HepG2 (cell line): ENCODE measurements around the gene PDE1C. TPM values are rescaled to one million over a fixed set of nuclear protein-coding genes. Genes with fewer than 3 reads are reported as not detected.

Experiments
- ATAC-seq: fragments of 200-7000 bp; cut with Tn5 transposase; 3 replicates; pipeline ENCODE4 v1.9.1; 2020; ENCODE audit warnings: mild to moderate bottlenecking, moderate library complexity
- BruUV-seq: library from RNA; stranded (reverse); fragments of 400-500 nt; replicated peaks from 2 replicates; lab custom pipeline; 2021; lab: Mats Ljungman, UMichigan
- CTCF ChIA-PET: fragments of 300-600 bp; formaldehyde crosslinking; extraction: SDS; loops from one replicate; lab custom pipeline; 2021; ENCODE audit warnings: low total read pairs, inconsistent platforms, low intra/inter-chr PET ratio; lab: Yijun Ruan, JAX
- POLR2A ChIA-PET: fragments of 350-600 bp; sonication (Branson Sonifier 250); formaldehyde crosslinking; loops from one replicate; lab custom pipeline; 2020; ENCODE audit warnings: antibody characterized with exemption, inconsistent platforms; lab: Yijun Ruan, JAX
- DNase-seq: peaks from one replicate; pipeline ENCODE4 v3.0.0-alpha.2; 2015; ENCODE audit warnings: low spot score
- FAIRE-seq: peaks from 3 replicates; lab custom pipeline; 2011; peaks lifted over from hg19 to GRCh38; lab: Jason Lieb, UNC
- H2AFZ ChIP-seq: one replicate; pipeline ENCODE4 v1.6.1; 2011; ENCODE audit warnings: low read length, inconsistent platforms
- H3K27ac ChIP-seq: fragments of 300-600 bp; 3 replicates; pipeline ENCODE4 v1.8.0; 2011; ENCODE audit warnings: mixed run types, mild to moderate bottlenecking, mixed read lengths, low read length, inconsistent platforms; ENCODE audit not compliant: insufficient read depth; ENCODE audit errors: extremely low read length
- H3K27me3 ChIP-seq, 2 experiments: fragments of 200-600 bp in 1 of 2; 2 replicates in 1 of 2; 3 replicates in 1 of 2; pipeline versions ENCODE4 v1.6.0 to v1.8.0; 2011; ENCODE audit warnings: low read length in 2 of 2, mild to moderate bottlenecking in 2 of 2, moderate library complexity in 2 of 2, inconsistent platforms in 1 of 2; ENCODE audit not compliant: insufficient read depth in 2 of 2, control insufficient read depth in 1 of 2
- H3K36me3 ChIP-seq, 2 experiments: fragments of 200-600 bp in 1 of 2; replicated peaks in 1 of 2; 2 replicates in 1 of 2; 3 replicates in 1 of 2; pipeline versions ENCODE4 v1.5.1 to v1.8.0; 2011; ENCODE audit warnings: low read length in 2 of 2, inconsistent platforms in 1 of 2; ENCODE audit not compliant: insufficient read depth in 2 of 2, control insufficient read depth in 1 of 2
- H3K4me1 ChIP-seq: 2 replicates; pipeline ENCODE4 v1.5.1; 2012; ENCODE audit warnings: low read length, inconsistent platforms; ENCODE audit not compliant: insufficient read depth
- H3K4me2 ChIP-seq: 2 replicates; pipeline ENCODE4 v1.6.0; 2011; ENCODE audit warnings: low read depth, low read length, inconsistent platforms
- H3K4me3 ChIP-seq, 3 experiments: fragments of 200-600 bp in 1 of 3; sonication (generic), shearing (Covaris generic) in 1 of 3; replicated peaks in 1 of 3; 2 replicates each; pipeline ENCODE4 v1.5.1; 2011 to 2016; ENCODE audit warnings: low read length in 3 of 3, inconsistent platforms in 2 of 3, low read depth in 2 of 3, mild to moderate bottlenecking in 2 of 3, control low read depth in 1 of 3, mixed read lengths in 1 of 3; ENCODE audit not compliant: insufficient read depth in 1 of 3
- H3K79me2 ChIP-seq: one replicate; pipeline ENCODE4 v1.6.1; 2011; ENCODE audit warnings: low read length, inconsistent platforms; ENCODE audit not compliant: insufficient read depth
- H3K9ac ChIP-seq: 2 replicates; pipeline ENCODE4 v1.6.0; 2011; ENCODE audit warnings: mild to moderate bottlenecking, low read depth, low read length, inconsistent platforms; ENCODE audit not compliant: insufficient read depth
- H3K9me3 ChIP-seq: 2 replicates; pipeline ENCODE4 v1.5.1; 2012; ENCODE audit warnings: mild to moderate bottlenecking, low read length
- H4K20me1 ChIP-seq: 2 replicates; pipeline ENCODE4 v1.6.0; 2011; ENCODE audit warnings: inconsistent platforms, mild to moderate bottlenecking, low read length, moderate library complexity; ENCODE audit not compliant: insufficient read depth
- ELF1 ChIP-seq: sonication (generic); formaldehyde crosslinking; IDR thresholded peaks from 2 replicates; pipeline ENCODE4 v1.4.0; 2020; ENCODE audit warnings: missing genetic modification reagents
- FOXK1 ChIP-seq: sonication (generic); formaldehyde crosslinking; IDR thresholded peaks from 2 replicates; pipeline ENCODE4 v1.4.0; 2020; ENCODE audit warnings: low read depth, missing genetic modification reagents, borderline replicate concordance
- HCFC1 ChIP-seq: fragments of 150-350 bp; IDR thresholded peaks from 2 replicates; pipeline ENCODE4 v1.6.1; 2014; ENCODE audit warnings: low read depth, low read length
- YEATS2 ChIP-seq: sonication (generic); formaldehyde crosslinking; IDR thresholded peaks from 2 replicates; pipeline ENCODE4 v1.4.0; 2020; ENCODE audit warnings: missing genetic modification reagents, borderline replicate concordance
- ZNF24 ChIP-seq: fragments of 450-650 bp; IDR thresholded peaks from 2 replicates; pipeline ENCODE4 v1.6.1; 2017; ENCODE audit warnings: antibody characterized with exemption, mild to moderate bottlenecking
- ZNF337 ChIP-seq: sonication (generic); formaldehyde crosslinking; IDR thresholded peaks from 2 replicates; pipeline ENCODE4 v1.5.1; 2020; ENCODE audit warnings: missing genetic modification reagents, low read depth, mild to moderate bottlenecking, borderline replicate concordance
- ZSCAN12 ChIP-seq: sonication (generic); formaldehyde crosslinking; IDR thresholded peaks from 2 replicates; pipeline ENCODE4 v1.9.0; 2021; ENCODE audit warnings: mild to moderate bottlenecking, missing genetic modification reagents
- WGBS: methylation state at CpG from one replicate; pipeline ENCODE4 v1.1.6; 2017; ENCODE audit warnings: low lambda C conversion rate; 5-methylcytosine and 5-hydroxymethylcytosine counted together
- in situ Hi-C: cut with HindIII; loops from 2 replicates; pipeline ENCODE4 v1.10.0; 2017; ENCODE audit warnings: low pct_unique_long_range_greater_than_20kb; ENCODE audit not compliant: extremely low pct_ligation_motif_present
- intact Hi-C: fragments of 100-400 bp; cut with micrococcal nuclease; formaldehyde crosslinking; loops from one replicate; pipeline ENCODE4 v1.10.0; 2022; ENCODE audit not compliant: unreplicated experiment
- polyA plus RNA-seq, 8 experiments: library from polyadenylated mRNA; depleted of rRNA in 3 of 8; stranded (reverse) in 7 of 8; unstranded in 1 of 8; fragments of >200 nt; fragmentation: Illumina TruSeq in 4 of 8; extraction: Trizol in 4 of 8; gene quantifications; 2 replicates each; pipeline versions ENCODE4 v1.2.1 to v1.2.3, GENCODE V29; 2011 to 2016; ENCODE audit warnings: low read depth in 4 of 8, missing spikeins in 1 of 8, mixed read lengths in 1 of 8; ENCODE audit not compliant: insufficient read depth in 1 of 8
- total RNA-seq, 5 experiments: library from RNA; depleted of rRNA; stranded (reverse); fragments of >200 nt; fragmentation: Illumina TruSeq; extraction: Trizol; gene quantifications; 2 replicates each; pipeline ENCODE4 v1.2.3, GENCODE V29; 2016; ENCODE audit warnings: low read depth in 1 of 5
- TF ChIP-seq, protein P1 (sequence below): sonication (generic); formaldehyde crosslinking; IDR thresholded peaks from 2 replicates; pipeline ENCODE4 v1.5.0; 2020; ENCODE audit warnings: mild to moderate bottlenecking, missing genetic modification reagents
- TF ChIP-seq, protein P2 (sequence below): sonication (generic); formaldehyde crosslinking; IDR thresholded peaks from 2 replicates; pipeline ENCODE4 v1.4.0; 2020; ENCODE audit warnings: mild to moderate bottlenecking, missing genetic modification reagents
- TF ChIP-seq, protein P3 (sequence below): sonication (generic); formaldehyde crosslinking; IDR thresholded peaks from 2 replicates; pipeline ENCODE4 v1.8.0; 2022; ENCODE audit warnings: missing genetic modification reagents, mild to moderate bottlenecking, moderate library complexity, borderline replicate concordance

Gene PDE1C
- total and polyA plus RNA-seq, 2 of the 13 experiments (the other 11 are each of a cell fraction or from before 2014, with no cell fraction given), result not detected

DNA sequence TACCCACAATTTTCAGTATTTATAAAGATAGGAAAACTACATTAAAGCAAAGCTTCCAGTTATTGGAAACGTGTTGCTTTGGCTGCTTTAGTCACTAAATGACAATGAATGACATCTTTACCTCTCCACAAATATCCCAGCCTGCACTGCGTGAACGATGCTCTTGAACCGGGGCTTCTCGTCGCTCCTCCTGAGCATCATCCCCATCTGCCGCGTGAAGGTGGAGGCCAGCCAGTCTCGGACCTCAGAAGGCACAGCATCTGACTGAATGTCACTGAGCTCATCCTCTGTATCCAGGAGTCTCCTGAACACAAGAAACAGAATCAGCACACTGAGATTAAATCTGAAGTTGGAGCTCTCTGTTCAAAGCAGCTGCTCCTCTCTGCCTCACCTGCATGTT is 191.3 kb downstream of the PDE1C start (continued):
- no peak for TF ChIP-seq FOXK1 (CRISPR knock-in tag)
- no peak for TF ChIP-seq ELF1
- no peak for TF ChIP-seq HCFC1
- TF ChIP-seq ZNF24, result no peak

DNA sequence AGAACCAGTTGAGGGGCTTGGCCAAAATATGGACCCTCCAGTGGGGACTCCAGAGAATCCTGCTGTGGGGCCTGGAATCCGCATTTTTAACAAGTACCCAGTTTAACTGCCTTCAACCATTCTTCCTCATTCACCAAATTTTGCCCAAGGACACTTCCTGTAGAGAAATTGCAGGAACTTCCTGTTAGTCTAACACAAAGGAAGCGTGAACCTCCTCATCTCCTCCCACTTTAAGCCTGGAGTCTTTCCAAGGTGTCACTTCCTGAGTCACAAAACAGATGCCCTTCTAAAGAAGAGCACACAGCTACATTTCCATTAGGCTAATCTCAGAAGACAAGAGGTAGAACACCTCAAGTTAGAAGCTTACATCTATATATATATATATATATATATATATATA is 194.8 kb downstream of the PDE1C start:
- Histone ChIP-seq H3K9ac (no peak overlapping the region), H3K9me3 (no peaks in the 10 kb centered on the region), H2AFZ (no peak overlapping the region), H3K36me3 (no peaks in the 10 kb centered on the region), H4K20me1 (no peaks in the 10 kb centered on the region), H3K79me2 (no peaks in the 10 kb centered on the region), H3K27ac (no peak overlapping the region), H3K4me1 (no peaks in the 10 kb centered on the region), H3K4me2 (no peak overlapping the region), H3K4me3 (no peak overlapping the region), H3K27me3 (no peaks in the 10 kb centered on the region)
- intact Hi-C loops (no loop called here), in situ Hi-C loops (no loop called here)
- ChIA-PET CTCF (no interaction called here), POLR2A (no interaction called here)
- WGBS, result 0% methylated on average over 2 of the region's 2 CpGs
- no peak for DNase-seq
- FAIRE-seq, result no peak
- ATAC-seq, result no peak
- TF ChIP-seq ZSCAN12, result no peak
- no peak for TF ChIP-seq ZNF337
- TF ChIP-seq, protein P1, sequence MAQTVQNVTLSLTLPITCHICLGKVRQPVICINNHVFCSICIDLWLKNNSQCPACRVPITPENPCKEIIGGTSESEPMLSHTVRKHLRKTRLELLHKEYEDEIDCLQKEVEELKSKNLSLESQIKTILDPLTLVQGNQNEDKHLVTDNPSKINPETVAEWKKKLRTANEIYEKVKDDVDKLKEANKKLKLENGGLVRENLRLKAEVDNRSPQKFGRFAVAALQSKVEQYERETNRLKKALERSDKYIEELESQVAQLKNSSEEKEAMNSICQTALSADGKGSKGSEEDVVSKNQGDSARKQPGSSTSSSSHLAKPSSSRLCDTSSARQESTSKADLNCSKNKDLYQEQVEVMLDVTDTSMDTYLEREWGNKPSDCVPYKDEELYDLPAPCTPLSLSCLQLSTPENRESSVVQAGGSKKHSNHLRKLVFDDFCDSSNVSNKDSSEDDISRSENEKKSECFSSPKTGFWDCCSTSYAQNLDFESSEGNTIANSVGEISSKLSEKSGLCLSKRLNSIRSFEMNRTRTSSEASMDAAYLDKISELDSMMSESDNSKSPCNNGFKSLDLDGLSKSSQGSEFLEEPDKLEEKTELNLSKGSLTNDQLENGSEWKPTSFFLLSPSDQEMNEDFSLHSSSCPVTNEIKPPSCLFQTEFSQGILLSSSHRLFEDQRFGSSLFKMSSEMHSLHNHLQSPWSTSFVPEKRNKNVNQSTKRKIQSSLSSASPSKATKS (CRISPR knock-in tag), result no peak
- TF ChIP-seq, protein P2, sequence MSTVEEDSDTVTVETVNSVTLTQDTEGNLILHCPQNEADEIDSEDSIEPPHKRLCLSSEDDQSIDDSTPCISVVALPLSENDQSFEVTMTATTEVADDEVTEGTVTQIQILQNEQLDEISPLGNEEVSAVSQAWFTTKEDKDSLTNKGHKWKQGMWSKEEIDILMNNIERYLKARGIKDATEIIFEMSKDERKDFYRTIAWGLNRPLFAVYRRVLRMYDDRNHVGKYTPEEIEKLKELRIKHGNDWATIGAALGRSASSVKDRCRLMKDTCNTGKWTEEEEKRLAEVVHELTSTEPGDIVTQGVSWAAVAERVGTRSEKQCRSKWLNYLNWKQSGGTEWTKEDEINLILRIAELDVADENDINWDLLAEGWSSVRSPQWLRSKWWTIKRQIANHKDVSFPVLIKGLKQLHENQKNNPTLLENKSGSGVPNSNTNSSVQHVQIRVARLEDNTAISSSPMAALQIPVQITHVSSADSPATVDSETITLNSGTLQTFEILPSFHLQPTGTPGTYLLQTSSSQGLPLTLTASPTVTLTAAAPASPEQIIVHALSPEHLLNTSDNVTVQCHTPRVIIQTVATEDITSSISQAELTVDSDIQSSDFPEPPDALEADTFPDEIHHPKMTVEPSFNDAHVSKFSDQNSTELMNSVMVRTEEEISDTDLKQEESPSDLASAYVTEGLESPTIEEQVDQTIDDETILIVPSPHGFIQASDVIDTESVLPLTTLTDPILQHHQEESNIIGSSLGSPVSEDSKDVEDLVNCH, result no peak
- no peak for TF ChIP-seq YEATS2
- TF ChIP-seq, protein P3, sequence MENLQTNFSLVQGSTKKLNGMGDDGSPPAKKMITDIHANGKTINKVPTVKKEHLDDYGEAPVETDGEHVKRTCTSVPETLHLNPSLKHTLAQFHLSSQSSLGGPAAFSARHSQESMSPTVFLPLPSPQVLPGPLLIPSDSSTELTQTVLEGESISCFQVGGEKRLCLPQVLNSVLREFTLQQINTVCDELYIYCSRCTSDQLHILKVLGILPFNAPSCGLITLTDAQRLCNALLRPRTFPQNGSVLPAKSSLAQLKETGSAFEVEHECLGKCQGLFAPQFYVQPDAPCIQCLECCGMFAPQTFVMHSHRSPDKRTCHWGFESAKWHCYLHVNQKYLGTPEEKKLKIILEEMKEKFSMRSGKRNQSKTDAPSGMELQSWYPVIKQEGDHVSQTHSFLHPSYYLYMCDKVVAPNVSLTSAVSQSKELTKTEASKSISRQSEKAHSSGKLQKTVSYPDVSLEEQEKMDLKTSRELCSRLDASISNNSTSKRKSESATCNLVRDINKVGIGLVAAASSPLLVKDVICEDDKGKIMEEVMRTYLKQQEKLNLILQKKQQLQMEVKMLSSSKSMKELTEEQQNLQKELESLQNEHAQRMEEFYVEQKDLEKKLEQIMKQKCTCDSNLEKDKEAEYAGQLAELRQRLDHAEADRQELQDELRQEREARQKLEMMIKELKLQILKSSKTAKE, result no peak
- no TSS peak for BruUV-seq
